RWPE2 (cell line): ENCODE data around the gene DCBLD2.
"Not testable (repeated sequence)": the region's sequence is repeated elsewhere in the genome, so short reads cannot be mapped to it uniquely, and the experiment has no call there.

Experiments
- ATAC-seq: fragments of 200-7000 bp; cut with Tn5 transposase; 3 replicates; pipeline ENCODE4 v1.9.1; 2021; ENCODE audit warnings: low read depth
- DNase-seq: peaks from one replicate; pipeline ENCODE4 v3.0.0-alpha.2; 2020; ENCODE audit warnings: low spot score
- H3K27ac ChIP-seq: fragments of 450-650 bp; 2 replicates; pipeline ENCODE4 v1.5.1; 2017; ENCODE audit warnings: mild to moderate bottlenecking; ENCODE audit not compliant: poor library complexity, severe bottlenecking
- H3K27me3 ChIP-seq: fragments of 250-450 bp; sonication (Bioruptor Pico); 2 replicates; pipeline ENCODE4 v1.5.1; 2021; ENCODE audit warnings: mild to moderate bottlenecking, moderate library complexity; ENCODE audit not compliant: insufficient read depth, poor library complexity, severe bottlenecking
- H3K36me3 ChIP-seq: fragments of 250-450 bp; sonication (Bioruptor Pico); 2 replicates; pipeline ENCODE4 v1.5.1; 2020; ENCODE audit warnings: low read depth, mild to moderate bottlenecking, moderate library complexity
- H3K4me1 ChIP-seq: fragments of 250-450 bp; sonication (Bioruptor Pico); 2 replicates; pipeline ENCODE4 v1.5.1; 2021; ENCODE audit warnings: mild to moderate bottlenecking, moderate library complexity; ENCODE audit not compliant: insufficient read depth, poor library complexity, severe bottlenecking
- H3K4me3 ChIP-seq: fragments of 250-450 bp; sonication (Bioruptor Pico); 2 replicates; pipeline ENCODE4 v1.5.1; 2021; ENCODE audit warnings: mild to moderate bottlenecking, moderate library complexity; ENCODE audit not compliant: severe bottlenecking
- H3K9me3 ChIP-seq: fragments of 250-450 bp; sonication (Bioruptor Pico); 2 replicates; pipeline ENCODE4 v1.5.1; 2021; ENCODE audit warnings: mild to moderate bottlenecking, moderate library complexity; ENCODE audit not compliant: severe bottlenecking
- CTCF ChIP-seq: fragments of 450-650 bp; IDR thresholded peaks from one replicate; pipeline ENCODE4 v1.5.1; 2017; ENCODE audit warnings: mild to moderate bottlenecking, moderate library complexity; ENCODE audit not compliant: poor library complexity, severe bottlenecking

DCBLD2 gene

GRCh38 chr3:98839846-98840245, 61.6 kb downstream of the DCBLD2 start:
- H3K36me3 ChIP-seq = peaks cover 63% of the 10 kb centered on the region
- no peak overlapping the region for H3K4me3 ChIP-seq
- no peaks in the 10 kb centered on the region for H3K9me3 ChIP-seq
- H3K27me3 ChIP-seq = no peaks in the 10 kb centered on the region
- H3K4me1 ChIP-seq = no peaks in the 10 kb centered on the region
- ATAC-seq (no peak), DNase-seq (no peak)
- TF ChIP-seq CTCF = no peak
- no peak overlapping the region for H3K27ac ChIP-seq

GRCh38 chr3:98831060-98831459, 70.4 kb downstream of the DCBLD2 start:
- H3K27ac ChIP-seq, DNase-seq, H3K27me3 ChIP-seq, H3K4me3 ChIP-seq, H3K9me3 ChIP-seq, H3K4me1 ChIP-seq, ATAC-seq: not testable (repeated sequence)
- H3K36me3 ChIP-seq = peaks cover 53% of the 10 kb centered on the region

- Histone ChIP-seq H3K27ac (no peak overlapping the region), H3K9me3 (no peaks in the 10 kb centered on the region), H3K36me3 (peaks cover 64% of the 10 kb centered on the region), H3K27me3 (no peaks in the 10 kb centered on the region), H3K4me1 (peaks cover 6% of the 10 kb centered on the region), H3K4me3 (no peak overlapping the region)
- ATAC-seq = 0 out of 3 replicates have a peak, but pooled peaks have one; percentile 11
- TF ChIP-seq CTCF = no peak
- DNase-seq = no peak
These were observed 72.2 kb downstream of the DCBLD2 start for GRCh38 chr3:98829246-98829832.

GRCh38 chr3:98827221-98827920, 74.1 kb downstream of the DCBLD2 start:
- no peaks in the 10 kb centered on the region for H3K27me3 ChIP-seq
- ATAC-seq = no peak

GRCh38 chr3:98826126-98826525, 75.4 kb downstream of the DCBLD2 start:
- ATAC-seq = 0 out of 3 replicates have a peak, but pooled peaks have one; percentile 13
- DNase-seq = no peak
- H3K27ac ChIP-seq = peak overlapping the region; percentile 15

More at GRCh38 chr3:98827221-98827920, 74.1 kb downstream of the DCBLD2 start:
- Histone ChIP-seq H3K4me3 (no peak overlapping the region), H3K4me1 (peaks cover 6% of the 10 kb centered on the region), H3K27ac (no peak overlapping the region), H3K36me3 (peaks cover 70% of the 10 kb centered on the region), H3K9me3 (no peaks in the 10 kb centered on the region)
- no peak for TF ChIP-seq CTCF
- DNase-seq = no peak

More at GRCh38 chr3:98826126-98826525, 75.4 kb downstream of the DCBLD2 start:
- Histone ChIP-seq H3K9me3 (no peaks in the 10 kb centered on the region), H3K4me1 (peaks cover 6% of the 10 kb centered on the region), H3K27me3 (no peaks in the 10 kb centered on the region), H3K4me3 (no peak overlapping the region), H3K36me3 (peaks cover 83% of the 10 kb centered on the region)
- no peak for TF ChIP-seq CTCF
